Loucy (cell line): ENCODE measurements around the gene TSPEAR.
"Not testable (repeated sequence)": the region's sequence is repeated elsewhere in the genome, so short reads cannot be mapped to it uniquely, and the experiment has no call there.

Source experiments
- H2AFZ ChIP-seq: fragments of 200-600 bp; sonication (generic); 2 replicates; pipeline ENCODE4 v1.6.0; 2016; ENCODE audit warnings: antibody characterized with exemption, mild to moderate bottlenecking, low read length, moderate library complexity
- H3F3A ChIP-seq: fragments of 200-600 bp; 2 replicates; pipeline ENCODE4 v1.6.0; 2016; ENCODE audit warnings: antibody characterized with exemption, low read depth, mild to moderate bottlenecking
- H3K27me3 ChIP-seq: fragments of 200-600 bp; sonication (generic); 2 replicates; pipeline ENCODE4 v1.6.1; 2014; ENCODE audit warnings: low read length, mild to moderate bottlenecking; ENCODE audit not compliant: insufficient read depth, poor library complexity, severe bottlenecking
- H3K36me3 ChIP-seq: fragments of 200-600 bp; sonication (generic); 2 replicates; pipeline ENCODE4 v1.6.1; 2016; ENCODE audit warnings: low read length; ENCODE audit not compliant: insufficient read depth
- H3K4me1 ChIP-seq: fragments of 200-600 bp; sonication (generic); 2 replicates; pipeline ENCODE4 v1.5.1; 2014; ENCODE audit warnings: low read length, mild to moderate bottlenecking; ENCODE audit not compliant: insufficient read depth, poor library complexity, severe bottlenecking
- H3K4me2 ChIP-seq: fragments of 200-600 bp; sonication (generic); 2 replicates; pipeline ENCODE4 v1.6.0; 2014; ENCODE audit warnings: antibody characterized with exemption, low read length, low read depth, mild to moderate bottlenecking; ENCODE audit not compliant: poor library complexity, severe bottlenecking
- H3K4me3 ChIP-seq: fragments of 200-600 bp; sonication (generic); 2 replicates; pipeline ENCODE4 v1.5.1; 2014; ENCODE audit warnings: low read length, mild to moderate bottlenecking, mixed read lengths; ENCODE audit not compliant: poor library complexity, severe bottlenecking
- H3K79me2 ChIP-seq: fragments of 200-600 bp; sonication (generic); 2 replicates; pipeline ENCODE4 v1.6.1; 2014; ENCODE audit warnings: low read length; ENCODE audit not compliant: insufficient read depth
- H3K9ac ChIP-seq: fragments of 200-600 bp; sonication (generic); 2 replicates; pipeline ENCODE4 v1.6.0; 2014; ENCODE audit warnings: mild to moderate bottlenecking, low read depth, low read length, moderate library complexity; ENCODE audit not compliant: poor library complexity, severe bottlenecking
- H3K9me2 ChIP-seq: fragments of 200-600 bp; sonication (generic); replicated peaks from 2 replicates; pipeline ENCODE4 v1.6.1; 2016; ENCODE audit warnings: low read depth, low read length, mixed read lengths
- H3K9me3 ChIP-seq: fragments of 200-600 bp; sonication (generic); 2 replicates; pipeline ENCODE4 v1.6.1; 2014; ENCODE audit warnings: mild to moderate bottlenecking, antibody characterized with exemption, low read length, low read depth; ENCODE audit not compliant: insufficient read depth
- H4K20me1 ChIP-seq: fragments of 200-600 bp; sonication (generic); 2 replicates; pipeline ENCODE4 v1.6.0; 2014; ENCODE audit warnings: antibody characterized with exemption, low read length, mild to moderate bottlenecking; ENCODE audit not compliant: insufficient read depth, poor library complexity, severe bottlenecking
- EZH2phosphoT487 ChIP-seq: fragments of 200-600 bp; IDR thresholded peaks from 2 replicates; pipeline ENCODE4 v1.6.1; 2018; ENCODE audit warnings: antibody characterized with exemption, mild to moderate bottlenecking, moderate library complexity, borderline replicate concordance
- TF ChIP-seq, protein P1 (sequence below): fragments of 200-600 bp; sonication (generic); conservative IDR thresholded peaks from 2 replicates; pipeline ENCODE4 v1.5.1; 2014; ENCODE audit warnings: mild to moderate bottlenecking, antibody characterized with exemption, low read length

TSPEAR gene

DNA sequence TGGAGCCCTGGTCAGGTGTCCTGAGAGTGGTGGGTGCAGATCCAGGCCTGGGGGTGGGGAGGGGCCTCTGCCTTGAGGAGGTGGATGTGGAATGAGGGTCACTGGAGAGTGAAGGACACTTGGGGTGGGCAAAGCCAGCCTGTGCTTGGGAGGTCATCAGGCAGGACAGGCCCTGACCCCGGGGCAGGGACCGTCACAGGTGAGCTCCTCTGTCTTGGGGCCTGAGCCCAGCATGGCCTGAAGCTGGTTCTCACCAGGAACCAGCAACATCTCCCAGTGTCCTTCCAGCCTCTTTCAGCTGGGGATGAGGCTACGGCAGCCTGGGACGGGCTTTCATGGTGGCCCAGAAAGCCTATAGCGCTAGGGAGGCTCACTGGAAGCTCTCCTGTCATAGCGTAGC is 159.2 kb downstream of the TSPEAR start:
- Histone ChIP-seq H3K4me1 (no peaks in the 10 kb centered on the region), H4K20me1 (no peaks in the 10 kb centered on the region), H3K4me2 (no peak overlapping the region), H3K27me3 (no peaks in the 10 kb centered on the region), H3K36me3 (no peaks in the 10 kb centered on the region), H3K4me3 (no peak overlapping the region), H3K79me2 (no peaks in the 10 kb centered on the region), H3K9me2 (no peaks in the 10 kb centered on the region), H2AFZ (no peak overlapping the region), H3F3A (no peaks in the 10 kb centered on the region), H3K9me3 (no peaks in the 10 kb centered on the region; the same call in 1 of the 2 replicates), H3K9ac (no peak overlapping the region)
- TF ChIP-seq, protein P1, sequence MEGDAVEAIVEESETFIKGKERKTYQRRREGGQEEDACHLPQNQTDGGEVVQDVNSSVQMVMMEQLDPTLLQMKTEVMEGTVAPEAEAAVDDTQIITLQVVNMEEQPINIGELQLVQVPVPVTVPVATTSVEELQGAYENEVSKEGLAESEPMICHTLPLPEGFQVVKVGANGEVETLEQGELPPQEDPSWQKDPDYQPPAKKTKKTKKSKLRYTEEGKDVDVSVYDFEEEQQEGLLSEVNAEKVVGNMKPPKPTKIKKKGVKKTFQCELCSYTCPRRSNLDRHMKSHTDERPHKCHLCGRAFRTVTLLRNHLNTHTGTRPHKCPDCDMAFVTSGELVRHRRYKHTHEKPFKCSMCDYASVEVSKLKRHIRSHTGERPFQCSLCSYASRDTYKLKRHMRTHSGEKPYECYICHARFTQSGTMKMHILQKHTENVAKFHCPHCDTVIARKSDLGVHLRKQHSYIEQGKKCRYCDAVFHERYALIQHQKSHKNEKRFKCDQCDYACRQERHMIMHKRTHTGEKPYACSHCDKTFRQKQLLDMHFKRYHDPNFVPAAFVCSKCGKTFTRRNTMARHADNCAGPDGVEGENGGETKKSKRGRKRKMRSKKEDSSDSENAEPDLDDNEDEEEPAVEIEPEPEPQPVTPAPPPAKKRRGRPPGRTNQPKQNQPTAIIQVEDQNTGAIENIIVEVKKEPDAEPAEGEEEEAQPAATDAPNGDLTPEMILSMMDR = no peak
- TF ChIP-seq EZH2phosphoT487 = no peak

DNA sequence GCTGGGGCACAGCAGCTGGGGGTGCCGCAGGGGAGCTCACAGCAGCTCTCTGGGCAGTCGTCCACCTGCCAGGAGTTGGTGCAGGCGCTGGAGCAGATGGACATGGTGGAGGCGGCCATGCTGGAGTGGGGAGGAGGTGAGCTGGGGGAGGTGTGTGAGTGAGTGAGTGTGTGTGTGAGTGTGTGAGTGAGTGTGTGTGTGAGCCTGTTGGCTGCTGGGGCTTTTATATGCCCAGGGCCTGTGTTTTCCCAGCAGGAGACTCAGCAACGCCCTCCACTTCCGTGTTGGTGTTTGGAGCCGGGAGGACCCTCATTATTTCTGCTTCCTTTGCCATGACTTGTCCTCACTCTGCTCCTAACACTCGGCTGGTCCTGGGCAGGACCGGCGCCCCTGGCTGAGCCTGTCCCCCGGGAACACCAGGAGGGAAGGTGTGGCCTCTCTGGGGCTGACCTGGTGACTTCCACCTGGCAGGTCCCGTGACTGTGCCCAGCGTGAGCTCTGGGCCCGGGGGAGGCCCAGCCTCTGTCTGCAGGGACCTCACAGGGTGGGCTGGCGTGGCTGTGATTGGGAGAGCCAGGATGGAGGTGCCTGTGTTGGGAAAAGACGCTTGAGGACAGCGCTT is 159.9 kb downstream of the TSPEAR start, which contains the start of gene KRTAP10-2:
TSS of gene KRTAP10-2 (minus strand) at position 166 of the 622 bp plus-strand sequence. CDS start at position 119, 47 bp downstream.
- H3K79me2 ChIP-seq = no peaks in the 10 kb centered on the region
- no peaks in the 10 kb centered on the region for H3K4me1 ChIP-seq
- H3K4me3 ChIP-seq = no peak within 1 kb of the TSS
- H2AFZ ChIP-seq = no peak within 1 kb of the TSS
- TF ChIP-seq, protein P1 = no peak
- TF ChIP-seq EZH2phosphoT487 = no peak
- H3K9me3 ChIP-seq = no peaks in the 10 kb centered on the region; the same call in 1 of the 2 replicates
- no peak within 1 kb of the TSS for H3K9ac ChIP-seq
- H3K9me2 ChIP-seq = no peaks in the 10 kb centered on the region
- no peaks in the 10 kb centered on the region for H3K27me3 ChIP-seq
- no peaks in the 10 kb centered on the region for H3K36me3 ChIP-seq
- no peak within 1 kb of the TSS for H3K4me2 ChIP-seq
- H3F3A ChIP-seq = no peaks in the 10 kb centered on the region
- no peaks in the 10 kb centered on the region for H4K20me1 ChIP-seq

DNA sequence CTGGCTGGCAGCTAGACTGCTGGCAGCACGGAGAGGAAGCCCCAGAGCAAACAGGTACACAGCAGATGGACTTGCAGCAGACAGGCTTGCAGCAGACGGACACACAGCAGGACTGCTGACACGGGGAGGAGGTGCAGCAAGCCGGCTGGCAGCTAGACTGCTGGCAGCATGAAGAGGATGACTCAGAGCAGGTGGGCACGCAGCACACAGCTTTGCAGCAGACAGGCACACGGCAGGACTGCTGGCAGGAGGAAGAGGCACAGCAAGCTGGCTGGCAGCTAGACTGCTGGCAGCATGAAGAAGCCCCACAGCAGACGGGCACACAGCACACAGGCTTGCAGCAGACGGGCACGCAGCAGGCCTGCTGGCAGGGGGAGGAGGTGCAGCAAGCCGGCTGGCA is 160.6 kb downstream of the TSPEAR start:
- no peaks in the 10 kb centered on the region for H3K9me2 ChIP-seq
- no peaks in the 10 kb centered on the region for H3K36me3 ChIP-seq
- H3K9ac ChIP-seq = no peak overlapping the region
- no peak overlapping the region for H2AFZ ChIP-seq
- no peaks in the 10 kb centered on the region; the same call in 1 of the 2 replicates for H3K9me3 ChIP-seq
- no peaks in the 10 kb centered on the region for H3F3A ChIP-seq
- no peaks in the 10 kb centered on the region for H3K27me3 ChIP-seq
- H3K4me3 ChIP-seq = no peak overlapping the region
- no peaks in the 10 kb centered on the region for H3K79me2 ChIP-seq
- no peaks in the 10 kb centered on the region for H4K20me1 ChIP-seq
- no peaks in the 10 kb centered on the region for H3K4me1 ChIP-seq
- H3K4me2 ChIP-seq = no peak overlapping the region
- TF ChIP-seq EZH2phosphoT487 = no peak
- TF ChIP-seq, protein P1 = no peak

DNA sequence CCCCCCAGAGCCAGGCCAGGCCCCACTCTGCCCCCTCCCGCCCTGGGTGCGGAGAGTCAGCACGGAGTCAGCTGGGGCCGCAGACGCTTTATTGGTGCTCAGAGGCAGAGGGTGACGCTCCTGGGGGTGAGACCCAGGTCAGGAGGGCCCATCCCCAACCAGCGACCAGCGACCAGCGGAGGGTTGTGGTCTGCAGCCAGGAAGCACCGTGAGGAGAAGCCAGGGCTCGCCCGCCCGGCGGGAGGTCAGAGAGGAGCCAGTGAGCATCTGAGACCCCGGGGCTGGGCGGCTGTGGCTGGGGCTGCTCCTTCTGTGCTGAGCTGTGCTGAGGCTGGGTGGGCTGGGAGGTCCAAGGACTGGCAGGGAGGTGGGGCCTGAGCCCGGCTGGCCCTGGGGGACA is 161.1 kb downstream of the TSPEAR start:
- H3F3A ChIP-seq, H3K4me3 ChIP-seq, H3K27me3 ChIP-seq, H3K9ac ChIP-seq, H3K4me2 ChIP-seq, H2AFZ ChIP-seq, H3K9me3 ChIP-seq, H3K36me3 ChIP-seq, H3K4me1 ChIP-seq, H4K20me1 ChIP-seq, H3K79me2 ChIP-seq, H3K9me2 ChIP-seq: not testable (repeated sequence)
